Ovary (tissue), 3 donors: Measurements from ENCODE around the gene PLEKHM3.

Experiments used
- EP300 ChIP-seq: sonication (generic); formaldehyde crosslinking; IDR thresholded peaks from one replicate; pipeline ENCODE4 v1.6.1; 2017; ENCODE audit warnings: antibody characterized with exemption
- POLR2A ChIP-seq: fragments of 450-650 bp; IDR thresholded peaks from one replicate; pipeline ENCODE4 v1.6.1; 2017; ENCODE audit warnings: antibody characterized with exemption, mild to moderate bottlenecking, moderate library complexity
- TF ChIP-seq, protein P1 (sequence below), 3 donors: fragments of 450-650 bp in 2 of 3; fragments of 200-600 bp in 1 of 3; IDR thresholded peaks; one replicate each; pipeline versions ENCODE4 v1.5.1 to v1.8.0; 2016 to 2022; ENCODE audit warnings: antibody characterized with exemption in 3 of 3, mild to moderate bottlenecking in 1 of 3
- donor health status: DM: no; HTN: no; CAD: no.

DNA sequence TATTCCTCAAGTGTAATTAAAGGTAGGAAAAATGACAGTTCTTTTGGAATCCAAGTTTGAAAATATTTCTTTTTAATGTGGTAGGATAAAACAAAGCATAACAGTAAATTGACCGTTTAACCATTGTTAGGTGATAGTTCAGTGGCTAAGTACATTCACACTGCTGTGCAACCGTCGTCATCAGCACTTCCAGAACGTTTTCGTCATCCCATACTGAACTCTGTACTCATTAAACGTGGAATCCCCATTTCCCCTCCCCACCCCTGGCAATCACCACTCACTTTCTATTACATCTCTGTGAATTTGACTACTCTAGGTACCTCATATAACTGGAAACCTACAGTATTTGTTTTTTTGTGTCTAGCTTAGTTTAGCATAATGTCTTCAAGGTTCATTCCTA lies 222.7 kb downstream of the PLEKHM3 start:
- TF ChIP-seq, protein P1, sequence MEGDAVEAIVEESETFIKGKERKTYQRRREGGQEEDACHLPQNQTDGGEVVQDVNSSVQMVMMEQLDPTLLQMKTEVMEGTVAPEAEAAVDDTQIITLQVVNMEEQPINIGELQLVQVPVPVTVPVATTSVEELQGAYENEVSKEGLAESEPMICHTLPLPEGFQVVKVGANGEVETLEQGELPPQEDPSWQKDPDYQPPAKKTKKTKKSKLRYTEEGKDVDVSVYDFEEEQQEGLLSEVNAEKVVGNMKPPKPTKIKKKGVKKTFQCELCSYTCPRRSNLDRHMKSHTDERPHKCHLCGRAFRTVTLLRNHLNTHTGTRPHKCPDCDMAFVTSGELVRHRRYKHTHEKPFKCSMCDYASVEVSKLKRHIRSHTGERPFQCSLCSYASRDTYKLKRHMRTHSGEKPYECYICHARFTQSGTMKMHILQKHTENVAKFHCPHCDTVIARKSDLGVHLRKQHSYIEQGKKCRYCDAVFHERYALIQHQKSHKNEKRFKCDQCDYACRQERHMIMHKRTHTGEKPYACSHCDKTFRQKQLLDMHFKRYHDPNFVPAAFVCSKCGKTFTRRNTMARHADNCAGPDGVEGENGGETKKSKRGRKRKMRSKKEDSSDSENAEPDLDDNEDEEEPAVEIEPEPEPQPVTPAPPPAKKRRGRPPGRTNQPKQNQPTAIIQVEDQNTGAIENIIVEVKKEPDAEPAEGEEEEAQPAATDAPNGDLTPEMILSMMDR (IDR thresholded peaks at IDR 0.05) = no peak
- TF ChIP-seq POLR2A = no peak
- TF ChIP-seq EP300 = no peak
